Karpas-422 (cell line): ENCODE results near the gene CCZ1B. TPM values are rescaled to one million over a fixed set of nuclear protein-coding genes. Genes with fewer than 3 reads are reported as not detected.
"Not testable (repeated sequence)": the region's sequence is repeated elsewhere in the genome, so short reads cannot be mapped to it uniquely, and the experiment has no call there.

ENCODE experiments used
- DNase-seq: peaks from one replicate; pipeline ENCODE4 v3.0.0-alpha.2; 2015
- H2AFZ ChIP-seq: fragments of 200-600 bp; sonication (generic); 2 replicates; pipeline ENCODE4 v1.6.1; 2014; ENCODE audit warnings: antibody characterized with exemption, low read length, mixed read lengths
- H3K27ac ChIP-seq: fragments of 200-600 bp; sonication (generic); 2 replicates; pipeline ENCODE4 v1.5.1; 2014; ENCODE audit warnings: mild to moderate bottlenecking, low read length, moderate library complexity
- H3K27me3 ChIP-seq: fragments of 200-600 bp; sonication (generic); 2 replicates; pipeline ENCODE4 v1.6.1; 2014; ENCODE audit warnings: low read length, mixed read lengths
- H3K36me3 ChIP-seq: fragments of 200-600 bp; sonication (generic); 2 replicates; pipeline ENCODE4 v1.6.1; 2014; ENCODE audit warnings: low read length, mixed read lengths; ENCODE audit not compliant: insufficient read depth
- H3K4me1 ChIP-seq: fragments of 200-600 bp; sonication (generic); 2 replicates; pipeline ENCODE4 v1.6.1; 2014; ENCODE audit warnings: mild to moderate bottlenecking, low read length, mixed read lengths
- H3K4me2 ChIP-seq: fragments of 200-600 bp; sonication (generic); 2 replicates; pipeline ENCODE4 v1.6.1; 2014; ENCODE audit warnings: low read length, low read depth, mild to moderate bottlenecking; ENCODE audit not compliant: poor library complexity, severe bottlenecking
- H3K4me3 ChIP-seq: fragments of 200-600 bp; sonication (generic); 2 replicates; pipeline ENCODE4 v1.5.1; 2014; ENCODE audit warnings: mild to moderate bottlenecking, antibody characterized with exemption, low read length, mixed read lengths
- H3K79me2 ChIP-seq: fragments of 200-600 bp; sonication (generic); 2 replicates; pipeline ENCODE4 v1.6.1; 2014; ENCODE audit warnings: mild to moderate bottlenecking, low read length, mixed read lengths
- H3K9ac ChIP-seq: fragments of 200-600 bp; sonication (generic); 2 replicates; pipeline ENCODE4 v1.6.0; 2014; ENCODE audit warnings: low read length
- H3K9me2 ChIP-seq: fragments of 200-600 bp; sonication (generic), shearing (Covaris generic); replicated peaks from 2 replicates; pipeline ENCODE4 v1.6.0; 2014; ENCODE audit warnings: mild to moderate bottlenecking, low read length, moderate library complexity; ENCODE audit not compliant: insufficient read depth
- H3K9me3 ChIP-seq: fragments of 300-700, 200-600 bp; sonication (generic); 2 replicates; pipeline ENCODE4 v1.6.1; 2014; ENCODE audit warnings: low read length, mixed read lengths
- H4K20me1 ChIP-seq: fragments of 200-600 bp; sonication (generic); 2 replicates; pipeline ENCODE4 v1.6.1; 2014; ENCODE audit warnings: mild to moderate bottlenecking, antibody characterized with exemption, low read length, low read depth; ENCODE audit not compliant: insufficient read depth
- total RNA-seq: library from RNA; depleted of rRNA; stranded (reverse); fragments of >200 nt; shearing (Covaris generic); gene quantifications from 2 replicates; pipeline ENCODE4 v1.2.3, GENCODE V29; 2014; ENCODE audit warnings: low replicate concordance

Gene CCZ1B
- total RNA-seq, 1 experiment from 2014 or later, result 76.5 TPM

DNA sequence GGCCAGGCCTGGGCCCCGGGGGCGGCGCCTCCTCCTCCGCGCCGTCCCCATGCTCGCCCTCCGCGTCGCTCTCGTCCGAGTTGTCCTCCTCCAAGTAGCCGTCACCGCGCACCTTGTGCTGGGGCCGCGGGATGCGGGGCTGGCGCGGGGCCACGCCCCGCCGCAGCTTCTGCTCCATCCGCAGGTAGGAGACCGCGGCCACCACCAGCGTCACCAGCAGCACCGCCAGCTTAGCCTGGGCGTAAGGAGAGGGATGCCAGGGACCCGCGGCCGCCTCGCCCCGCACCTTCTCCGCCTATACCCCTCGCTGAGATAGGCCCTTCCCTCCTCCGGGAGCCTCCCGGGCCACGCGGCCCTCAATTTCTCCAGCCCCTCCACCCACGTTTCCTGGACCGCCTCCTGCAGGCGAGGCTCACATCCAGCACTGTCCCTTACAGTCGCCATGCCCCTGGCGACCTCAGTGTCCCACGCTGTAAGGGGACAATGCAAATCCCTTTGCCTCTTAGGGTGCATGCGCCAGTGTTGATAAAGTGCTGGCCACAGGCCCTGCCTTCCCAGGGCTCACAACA lies 29.6 kb upstream of the CCZ1B start:
- H3K9me3 ChIP-seq, H3K4me2 ChIP-seq, H3K27me3 ChIP-seq, H3K27ac ChIP-seq, H3K79me2 ChIP-seq, H3K9me2 ChIP-seq, DNase-seq, H2AFZ ChIP-seq, H3K4me1 ChIP-seq, H3K36me3 ChIP-seq, H3K4me3 ChIP-seq, H4K20me1 ChIP-seq, H3K9ac ChIP-seq: not testable (repeated sequence)

DNA sequence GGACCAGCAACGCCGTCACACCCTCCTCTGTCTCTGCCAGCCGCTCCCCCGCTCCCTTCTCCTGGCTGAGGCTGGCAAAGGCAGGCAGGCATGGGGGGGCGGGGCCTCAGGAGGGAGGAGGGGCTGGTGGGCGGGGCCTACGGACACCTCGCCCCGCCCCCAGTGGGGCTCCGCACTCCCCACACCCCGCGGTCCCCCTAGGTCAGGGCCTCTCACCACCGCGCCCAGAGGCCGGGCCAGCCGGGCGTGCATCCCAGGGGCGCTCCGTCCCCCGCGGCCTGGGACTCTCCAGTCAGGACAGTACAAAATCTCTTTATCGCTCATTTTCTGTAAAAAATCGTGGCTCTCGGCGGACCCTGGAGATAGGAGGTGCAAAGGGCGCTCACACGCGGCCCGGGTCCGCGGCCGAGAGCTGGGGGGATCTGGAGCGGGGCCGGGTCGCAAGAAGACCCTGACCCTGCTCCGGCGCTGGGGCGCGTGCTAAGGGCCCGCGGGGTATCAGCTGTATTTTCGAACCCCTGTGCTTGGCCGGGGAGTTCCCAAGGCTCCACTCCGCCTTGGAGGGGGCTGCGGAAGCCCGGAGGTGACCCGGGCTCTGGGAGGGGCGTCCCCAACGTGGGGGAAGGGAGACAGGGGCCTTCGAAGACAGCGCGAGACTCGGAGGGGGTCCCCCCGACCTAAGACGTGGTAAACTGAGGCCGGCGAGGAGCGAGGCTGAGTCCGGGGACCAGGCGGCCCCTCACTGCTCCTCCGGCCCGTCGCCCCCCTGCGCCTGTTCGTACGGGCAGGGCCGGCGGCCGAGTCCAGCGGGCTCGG lies 28.9 kb upstream of the CCZ1B start:
- not testable (repeated sequence) for DNase-seq, H3K9me2 ChIP-seq, H3K4me1 ChIP-seq, H3K36me3 ChIP-seq, H3K27ac ChIP-seq, H3K4me3 ChIP-seq, H2AFZ ChIP-seq, H3K79me2 ChIP-seq, H4K20me1 ChIP-seq, H3K27me3 ChIP-seq, H3K4me2 ChIP-seq, H3K9me3 ChIP-seq, H3K9ac ChIP-seq

DNA sequence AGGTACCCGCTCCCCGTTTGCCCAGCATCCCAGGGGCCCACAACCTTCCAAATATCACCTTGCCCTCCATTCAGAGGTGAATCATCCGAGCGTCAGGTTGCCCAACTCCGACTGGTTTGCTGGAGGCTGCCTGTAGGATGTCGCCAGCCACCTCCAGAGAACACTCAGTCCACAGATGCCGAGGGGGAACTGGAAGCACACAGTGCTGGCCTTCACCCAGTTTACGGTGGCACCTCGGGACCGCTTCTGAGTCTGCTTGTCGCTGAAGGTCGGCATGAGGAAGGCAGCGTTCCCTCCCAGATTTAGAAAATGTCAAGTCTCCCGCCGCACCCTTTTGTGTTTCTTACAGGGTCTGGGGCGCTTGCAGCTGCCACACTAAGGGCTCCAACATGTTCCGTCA lies 27.6 kb upstream of the CCZ1B start:
- H3K27ac ChIP-seq, H3K9me3 ChIP-seq, H2AFZ ChIP-seq, H3K4me1 ChIP-seq, H3K79me2 ChIP-seq, H3K9ac ChIP-seq, H3K9me2 ChIP-seq, H3K27me3 ChIP-seq, H3K36me3 ChIP-seq, H4K20me1 ChIP-seq, DNase-seq, H3K4me2 ChIP-seq, H3K4me3 ChIP-seq: not testable (repeated sequence)

DNA sequence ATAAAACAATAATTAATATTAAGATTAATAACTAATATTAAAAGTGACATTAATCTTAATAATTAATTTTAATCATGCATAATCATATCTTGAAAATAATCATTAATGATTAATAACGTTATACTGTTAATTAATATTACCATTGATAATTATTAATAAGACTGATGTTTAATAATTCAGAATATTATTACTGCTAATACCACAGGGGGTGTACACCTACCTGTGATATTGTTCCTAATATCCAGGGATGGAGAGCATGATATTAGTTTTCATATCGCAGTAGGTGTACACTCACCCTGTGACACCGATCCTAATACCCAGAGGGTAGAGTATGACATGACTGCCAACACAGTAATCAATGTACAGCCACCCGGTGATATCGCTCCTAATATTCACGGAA lies 23.1 kb upstream of the CCZ1B start:
- not testable (repeated sequence) for H3K27me3 ChIP-seq, H3K4me1 ChIP-seq, H3K36me3 ChIP-seq, H3K4me2 ChIP-seq, H3K9me3 ChIP-seq, H3K79me2 ChIP-seq, H3K9ac ChIP-seq, H3K9me2 ChIP-seq, H4K20me1 ChIP-seq, DNase-seq, H3K4me3 ChIP-seq, H3K27ac ChIP-seq, H2AFZ ChIP-seq

DNA sequence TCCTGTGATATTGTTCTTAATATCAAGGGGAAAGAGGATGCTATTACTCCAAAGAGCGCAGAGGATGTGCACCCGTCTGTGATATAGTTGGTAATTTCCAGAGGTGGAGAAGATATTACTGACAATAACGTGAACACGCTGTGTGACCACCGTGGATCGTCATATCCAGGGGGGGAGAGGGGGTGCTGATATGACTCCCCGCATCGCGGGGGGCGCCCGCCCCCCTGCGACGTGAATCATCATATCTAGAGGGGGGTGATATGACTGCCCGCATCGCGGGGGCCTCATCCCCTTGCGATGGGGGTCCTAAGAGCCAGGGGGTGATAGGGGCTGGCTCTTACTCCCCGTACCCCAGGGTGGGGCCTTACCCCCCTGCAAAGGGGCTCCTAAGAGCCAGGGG lies 21.7 kb upstream of the CCZ1B start:
- H3K36me3 ChIP-seq, H3K27ac ChIP-seq, H4K20me1 ChIP-seq, H3K27me3 ChIP-seq, H3K9ac ChIP-seq, H3K4me2 ChIP-seq, H3K9me3 ChIP-seq, H3K9me2 ChIP-seq, DNase-seq, H3K4me3 ChIP-seq, H3K4me1 ChIP-seq, H2AFZ ChIP-seq, H3K79me2 ChIP-seq: not testable (repeated sequence)

DNA sequence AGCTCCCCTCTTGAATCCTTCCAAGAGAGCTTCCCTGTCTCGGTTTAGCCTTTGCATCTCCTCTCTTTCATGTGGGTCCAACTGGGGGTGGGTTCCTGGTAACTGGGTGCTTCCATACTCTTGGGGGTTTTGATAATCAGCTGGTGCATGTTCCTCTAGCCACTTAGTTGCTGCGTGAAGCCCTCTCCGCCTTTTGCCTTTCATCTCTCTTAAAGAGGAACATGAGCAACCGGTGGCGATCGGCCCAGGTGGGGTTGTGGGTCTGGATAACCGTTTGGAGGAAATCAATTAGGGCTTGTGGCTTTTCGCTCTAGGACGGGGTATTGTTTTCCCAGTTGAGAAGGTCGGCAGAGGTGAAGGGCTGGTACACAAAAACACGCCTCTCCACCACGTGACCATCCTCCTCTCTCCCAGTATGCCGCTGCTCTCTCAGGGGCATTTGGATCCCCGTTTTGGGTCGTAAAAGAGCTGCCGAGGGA lies 19.9 kb upstream of the CCZ1B start:
- not testable (repeated sequence) for H3K9me3 ChIP-seq, H3K27me3 ChIP-seq, H3K4me3 ChIP-seq, H3K79me2 ChIP-seq, H2AFZ ChIP-seq, H3K4me2 ChIP-seq, H4K20me1 ChIP-seq, DNase-seq, H3K9ac ChIP-seq, H3K4me1 ChIP-seq, H3K27ac ChIP-seq, H3K9me2 ChIP-seq, H3K36me3 ChIP-seq

DNA sequence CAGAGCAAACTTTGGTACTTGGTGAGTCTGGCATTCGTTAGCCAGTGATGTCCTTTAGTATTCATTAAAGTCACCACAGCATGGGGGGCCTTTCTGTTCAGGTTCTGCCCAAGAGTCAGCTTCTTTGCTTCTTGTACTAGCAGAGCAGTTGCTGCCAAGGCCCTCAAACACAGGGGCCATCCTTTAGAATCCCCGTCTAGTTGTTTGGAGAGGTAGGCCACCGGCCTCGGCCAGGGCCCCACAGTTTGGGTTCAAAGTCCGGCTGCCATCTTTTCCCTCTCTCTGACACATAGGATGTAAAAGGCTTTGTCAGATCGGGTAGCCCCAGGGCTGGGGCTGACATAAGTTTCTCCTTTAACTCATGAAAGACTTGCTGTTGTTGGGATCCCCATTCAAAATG lies 17.6 kb upstream of the CCZ1B start:
- H3K27me3 ChIP-seq, H4K20me1 ChIP-seq, H3K4me2 ChIP-seq, H3K9ac ChIP-seq, H3K9me3 ChIP-seq, H3K27ac ChIP-seq, H3K79me2 ChIP-seq, H3K9me2 ChIP-seq, H3K4me1 ChIP-seq, H2AFZ ChIP-seq, H3K36me3 ChIP-seq, DNase-seq, H3K4me3 ChIP-seq: not testable (repeated sequence)

DNA sequence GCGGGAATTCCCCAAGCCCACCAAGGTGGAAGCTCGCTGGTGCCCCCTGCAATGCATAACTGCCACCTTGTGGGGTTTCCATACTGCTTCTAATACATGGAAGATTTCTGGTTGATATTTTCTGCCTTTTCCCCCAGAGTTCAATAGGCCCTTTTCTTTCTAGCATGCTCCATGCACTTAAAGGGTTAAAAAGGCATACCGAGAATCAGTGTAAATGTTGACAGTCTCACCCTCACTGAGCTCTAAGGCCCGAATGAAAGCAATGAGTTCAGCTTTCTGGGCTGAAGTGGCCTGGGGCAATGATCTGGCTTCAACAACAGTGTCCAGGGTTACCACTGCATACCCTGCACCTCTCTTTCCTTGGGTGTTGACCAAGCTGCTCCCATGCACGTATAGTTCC lies 17.0 kb upstream of the CCZ1B start:
- H3K9me3 ChIP-seq, H3K36me3 ChIP-seq, H3K27me3 ChIP-seq, H3K4me1 ChIP-seq, H3K4me2 ChIP-seq, H4K20me1 ChIP-seq, H3K9ac ChIP-seq, H2AFZ ChIP-seq, H3K79me2 ChIP-seq, H3K4me3 ChIP-seq, H3K9me2 ChIP-seq, H3K27ac ChIP-seq, DNase-seq: not testable (repeated sequence)
